Kidney tubule cell (primary cell): ENCODE data around the gene BPIFB2.

Experiments used
- DNase-seq: peaks from one replicate; pipeline ENCODE4 v3.0.0-alpha.2; 2018; ENCODE audit warnings: low spot score

Gene BPIFB2

DNA sequence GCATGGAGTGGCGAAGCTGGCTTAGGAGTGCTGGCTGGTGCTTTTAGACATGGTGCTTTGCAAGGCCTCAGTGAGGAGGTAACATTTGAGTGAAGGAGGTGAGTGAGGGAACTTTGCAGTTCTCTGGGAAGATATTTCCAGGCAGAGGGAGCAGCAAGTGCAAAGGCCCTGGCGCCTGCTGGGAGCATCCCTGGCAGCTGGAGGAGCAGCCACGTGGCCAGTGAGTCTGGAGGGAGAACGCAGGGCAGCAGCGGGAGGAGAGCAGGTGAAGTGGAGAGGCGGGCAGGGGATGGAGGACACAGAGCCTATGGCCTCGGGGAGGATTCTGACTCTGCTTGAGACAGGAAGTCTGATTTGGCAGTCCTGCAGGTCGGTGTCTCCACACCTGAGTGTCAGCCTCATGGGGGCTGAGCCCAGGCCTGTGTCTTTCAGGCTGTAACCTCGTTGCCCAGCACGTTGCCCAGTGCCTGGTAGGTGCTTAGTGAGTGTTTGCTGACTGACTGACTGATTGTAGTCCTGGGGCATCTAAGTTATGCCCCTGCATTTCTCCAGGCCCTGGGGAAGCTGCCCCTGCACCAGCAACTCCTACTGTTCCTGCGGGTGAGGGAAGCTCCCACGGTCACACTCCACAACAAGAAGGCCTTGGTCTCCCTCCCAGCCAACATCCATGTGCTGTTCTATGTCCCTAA, 60.9 kb downstream of the BPIFB2 start:
- DNase-seq, result no peak

DNA sequence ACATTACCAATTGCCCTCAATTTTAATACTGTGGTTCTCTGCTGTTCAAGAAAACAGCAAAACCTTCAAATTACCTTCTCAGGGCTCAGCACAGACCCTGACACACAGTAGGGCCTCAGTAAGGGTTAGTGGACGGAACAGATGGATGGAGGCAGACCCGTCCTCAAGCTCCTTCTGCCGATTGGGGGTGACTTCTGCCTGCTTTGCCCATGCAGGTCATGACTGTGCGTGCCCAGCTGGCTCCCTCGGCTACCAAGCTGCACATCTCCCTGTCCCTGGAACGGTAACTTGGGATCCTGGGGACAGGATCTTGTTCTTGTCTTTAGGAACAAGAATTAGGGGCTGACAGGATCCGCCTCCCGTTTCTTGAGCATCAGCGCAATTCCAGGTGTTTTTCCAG, 62.2 kb downstream of the BPIFB2 start:
- DNase-seq, result no peak

DNA sequence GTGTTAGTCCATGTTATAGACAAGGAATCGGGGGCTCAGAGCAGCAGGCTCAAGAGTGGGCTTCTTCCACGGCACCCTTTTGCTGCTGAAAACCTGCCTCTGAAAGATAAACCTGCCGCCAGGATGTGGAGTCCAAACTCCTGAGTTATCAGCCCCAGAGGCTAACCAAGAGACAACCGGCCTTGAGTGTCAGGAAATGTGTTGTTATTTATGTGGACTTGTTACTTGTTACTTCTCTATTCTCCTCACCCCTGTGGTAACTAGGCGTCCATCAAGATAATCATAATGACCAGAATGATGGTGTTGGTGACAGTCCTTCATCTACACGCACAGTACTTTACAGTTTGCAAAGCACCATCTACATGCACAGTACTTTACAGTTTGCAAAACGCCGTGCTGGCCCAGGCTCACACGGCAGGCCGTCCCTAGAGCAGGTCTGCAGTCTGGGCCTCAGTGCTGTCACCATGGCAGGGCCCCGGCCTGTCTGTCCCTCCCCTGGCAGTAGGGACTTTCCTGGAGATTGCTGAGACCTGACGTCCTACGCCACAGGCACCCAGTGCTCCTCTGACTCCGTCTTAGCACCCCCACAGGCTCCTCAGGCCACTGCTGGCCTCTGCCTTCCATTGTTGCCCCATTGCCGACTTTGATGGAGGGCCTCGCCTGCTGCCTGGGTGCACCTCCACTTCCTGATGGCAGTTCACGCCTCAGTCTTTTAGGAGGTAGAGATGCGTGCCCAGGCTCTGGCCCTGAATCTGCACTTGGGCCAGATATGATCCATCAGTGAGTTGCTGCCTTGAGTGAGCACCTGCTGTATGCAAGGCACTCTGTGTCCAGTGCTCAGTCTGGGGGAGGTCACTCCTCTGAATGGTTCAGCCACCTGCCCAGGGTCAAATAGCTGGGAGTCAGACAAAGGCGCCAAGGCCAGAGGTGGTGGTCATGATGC, 62.9 kb downstream of the BPIFB2 start:
- DNase-seq, result no peak

DNA sequence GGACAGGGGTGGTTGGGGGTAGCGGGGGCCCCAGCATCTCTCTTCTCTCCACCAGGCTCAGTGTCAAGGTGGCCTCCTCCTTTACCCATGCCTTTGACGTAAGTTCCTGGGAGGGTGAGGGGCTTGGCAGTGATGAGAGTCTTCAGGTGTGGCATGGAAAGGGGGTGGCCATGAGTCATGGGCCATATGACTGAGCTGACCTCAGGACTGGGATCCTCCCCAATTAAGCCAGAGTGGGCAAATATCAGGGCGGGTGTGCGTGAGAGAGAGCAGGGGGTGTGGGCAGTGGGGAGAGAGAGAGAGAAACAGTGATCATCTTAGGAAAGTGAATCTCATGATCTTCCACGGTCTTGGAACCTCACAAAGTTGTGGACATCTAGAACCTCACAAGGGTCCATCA, 63.7 kb downstream of the BPIFB2 start:
- DNase-seq, result no peak

DNA sequence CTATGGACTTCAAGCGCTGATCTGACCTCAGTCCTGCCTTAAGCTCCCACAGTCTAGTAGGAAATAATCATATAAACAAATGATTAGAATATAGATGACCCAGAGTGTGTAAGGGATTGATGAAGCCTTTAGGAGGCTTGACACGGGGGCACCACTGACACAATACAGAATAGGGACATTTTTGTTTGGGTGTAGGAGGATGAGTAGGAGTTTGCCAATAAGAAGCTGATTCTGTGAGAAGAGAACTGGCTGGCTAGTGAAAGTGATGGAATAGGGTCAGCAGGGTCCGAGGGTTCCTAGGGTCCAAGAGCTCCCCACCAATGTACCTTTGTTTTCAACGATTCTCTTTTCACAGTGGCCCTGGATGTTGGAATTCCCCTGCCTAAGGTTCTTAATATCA, 64.9 kb downstream of the BPIFB2 start:
- DNase-seq, result no peak

DNA sequence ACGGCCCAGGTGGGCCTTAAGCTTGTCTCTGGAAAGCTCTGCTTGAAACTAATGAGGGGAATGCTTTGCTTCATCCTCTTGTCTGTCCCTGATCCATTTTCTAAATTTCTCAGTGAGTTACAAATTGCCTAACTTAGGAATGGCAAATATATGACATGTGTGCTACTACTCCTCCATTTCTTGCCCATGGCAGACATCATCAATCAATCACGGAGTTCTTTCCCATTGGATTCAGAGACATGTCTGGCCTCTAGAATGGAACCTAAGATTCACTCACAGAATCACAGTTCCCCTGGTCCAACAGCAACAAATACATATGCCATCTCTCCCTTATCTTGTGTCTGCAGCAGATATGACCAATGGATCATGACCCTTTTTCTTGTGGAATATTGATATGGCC, 65.3 kb downstream of the BPIFB2 start:
- no peak for DNase-seq
